Measurements from ENCODE around the gene MAGEA9B.
"Not testable (repeated sequence)": the region's sequence is repeated elsewhere in the genome, so short reads cannot be mapped to it uniquely, and the experiment has no call there.

DNA sequence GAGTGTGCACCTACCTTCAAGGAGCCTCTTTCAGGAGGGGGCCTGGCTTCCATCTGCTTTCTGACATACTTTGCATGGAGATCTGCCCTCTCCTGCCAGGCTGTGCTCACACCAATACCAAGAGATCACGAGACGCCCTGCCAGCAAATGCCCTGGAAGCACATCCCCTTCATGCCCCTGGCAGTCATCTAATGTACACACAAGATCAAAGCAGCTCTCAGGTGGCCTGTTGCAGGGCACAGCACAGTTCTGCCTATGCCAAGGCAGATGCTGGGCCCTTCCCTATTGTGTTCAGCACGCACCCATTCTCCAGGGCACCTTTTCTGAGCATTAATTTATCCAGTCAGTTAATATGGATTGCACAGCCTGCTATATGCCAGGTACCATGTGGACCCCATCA lies 54.4 kb downstream of the MAGEA9B start:
- not testable (repeated sequence) for TF ChIP-seq CTCF (conservative IDR thresholded peaks at IDR 0.05); ZFX (IDR thresholded peaks at IDR 0.05)

Measured in C4-2B (cell line).